H7 (cell line): Measurements from ENCODE around the gene HNRNPH3. TPM values are rescaled to one million over a fixed set of nuclear protein-coding genes. Genes with fewer than 3 reads are reported as not detected.
A peak's percentile ranks its signal among the peaks of the same experiment; 100 is the strongest.
"Not testable (repeated sequence)": the region's sequence is repeated elsewhere in the genome, so short reads cannot be mapped to it uniquely, and the experiment has no call there.

Experiments
- DNase-seq: peaks from one replicate; pipeline ENCODE4 v3.0.0; 2012
- H3K27me3 ChIP-seq: 2 replicates; pipeline ENCODE4 v1.6.0; 2011; ENCODE audit warnings: mild to moderate bottlenecking, low read length; ENCODE audit not compliant: control insufficient read depth, insufficient read depth
- H3K36me3 ChIP-seq: replicated peaks from 2 replicates; pipeline ENCODE4 v1.5.1; 2011; ENCODE audit warnings: low read length; ENCODE audit not compliant: control insufficient read depth, insufficient read depth
- H3K4me3 ChIP-seq: 2 replicates; pipeline ENCODE4 v1.5.1; 2011; ENCODE audit warnings: low read depth, mild to moderate bottlenecking, control low read depth, low read length, moderate library complexity; ENCODE audit not compliant: insufficient read depth
- total RNA-seq: library from RNA; depleted of rRNA; stranded (reverse); fragments of >200 nt; shearing (Covaris generic); gene quantifications from 2 replicates; pipeline ENCODE4 v1.2.3, GENCODE V29; 2014; rRNA removed

Gene HNRNPH3
- total RNA-seq: 12.5 and 21.9 TPM in 2 replicates

DNA sequence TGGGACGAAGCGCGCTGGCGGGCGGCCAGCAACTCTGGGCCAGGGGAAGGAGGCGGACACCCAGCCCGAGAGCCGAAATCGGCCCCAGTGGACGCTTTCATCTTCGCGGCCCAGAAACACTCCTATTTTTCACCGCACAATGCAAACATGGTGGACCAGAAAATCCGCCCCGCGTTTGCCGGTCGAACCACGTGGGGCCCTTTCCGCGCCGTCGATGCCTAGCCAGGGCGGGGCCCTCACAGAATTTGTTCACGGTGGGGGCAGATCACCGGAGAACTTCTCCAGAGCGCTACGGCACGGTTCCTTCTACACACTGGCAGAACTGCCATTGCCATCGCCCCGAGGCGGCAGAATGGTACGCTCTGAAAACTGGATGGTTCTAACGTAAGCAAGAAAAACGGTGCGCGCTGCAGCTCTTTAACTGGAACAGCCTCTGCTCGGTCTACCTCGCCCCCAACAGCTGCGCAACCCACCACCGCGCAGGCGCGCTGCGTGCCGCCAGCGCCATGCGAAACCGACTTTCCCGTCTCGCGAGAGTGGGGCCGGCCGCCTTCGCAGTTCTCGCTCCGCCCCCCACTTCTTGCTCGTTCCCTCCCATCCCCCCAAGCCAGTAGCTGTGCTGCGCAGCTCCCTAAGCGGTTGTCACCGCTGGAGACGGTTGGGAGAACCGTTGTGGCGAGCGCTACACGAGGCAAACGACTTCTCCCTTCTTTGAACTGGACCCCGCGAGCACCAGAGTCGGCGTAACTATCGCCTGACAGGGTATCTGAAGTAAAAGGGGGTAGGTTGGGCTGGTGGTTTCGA, at the start of gene HNRNPH3:
Gene HNRNPH3 (plus strand): TSS at position 610 of the 804 bp plus-strand sequence. CDS start 5,158 bp downstream, outside the sequence.
- H3K4me3 ChIP-seq: peak within 1 kb of the TSS; percentile 95
- no peaks in the 10 kb centered on the region for H3K36me3 ChIP-seq
- no peaks in the 10 kb centered on the region for H3K27me3 ChIP-seq
- DNase-seq: peak; percentile 95

- Histone ChIP-seq H3K36me3 (no peaks in the 10 kb centered on the region), H3K4me3 (no peak overlapping the region), H3K27me3 (no peaks in the 10 kb centered on the region)
- no peak for DNase-seq
These were observed 47.5 kb upstream of the HNRNPH3 start for GRCh38 chr10:68284062-68285001.

DNA sequence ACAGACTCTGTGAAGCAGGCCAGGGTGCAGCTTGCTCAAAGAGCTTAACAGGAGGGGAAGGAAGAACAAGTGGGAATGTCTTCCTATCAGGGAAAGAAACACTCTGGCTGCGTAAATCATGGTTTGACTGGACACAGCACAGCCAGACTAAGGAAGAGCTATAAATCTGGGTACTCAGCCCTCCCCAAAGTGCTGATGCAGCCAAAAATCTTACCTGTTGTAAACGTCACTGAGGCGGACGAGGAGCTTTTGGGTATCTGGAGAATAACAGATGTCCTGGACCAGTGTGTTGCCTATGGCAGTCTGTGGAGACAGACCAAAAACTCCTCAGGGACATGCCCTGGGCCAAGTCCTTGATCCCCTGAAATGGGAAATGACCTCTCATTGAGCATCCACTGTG, 43.1 kb upstream of the HNRNPH3 start:
- Histone ChIP-seq H3K27me3 (no peaks in the 10 kb centered on the region), H3K4me3 (no peak overlapping the region), H3K36me3 (no peaks in the 10 kb centered on the region)
- no peak for DNase-seq

- Histone ChIP-seq H3K4me3 (no peak overlapping the region), H3K36me3 (no peaks in the 10 kb centered on the region), H3K27me3 (no peaks in the 10 kb centered on the region)
- DNase-seq: no peak
These were observed 41.1 kb upstream of the HNRNPH3 start for GRCh38 chr10:68290736-68291135.

GRCh38 chr10:68296843-68297663, 34.8 kb upstream of the HNRNPH3 start:
- no peak for DNase-seq
- Histone ChIP-seq H3K27me3 (no peaks in the 10 kb centered on the region), H3K36me3 (no peaks in the 10 kb centered on the region), H3K4me3 (no peak overlapping the region)

- Histone ChIP-seq H3K36me3 (no peaks in the 10 kb centered on the region), H3K4me3 (no peak overlapping the region), H3K27me3 (no peaks in the 10 kb centered on the region)
- no peak for DNase-seq
These were observed 30.6 kb upstream of the HNRNPH3 start for GRCh38 chr10:68301301-68301700.

GRCh38 chr10:68301790-68302502, 29.9 kb upstream of the HNRNPH3 start:
- H3K4me3 ChIP-seq: no peak overlapping the region
- no peaks in the 10 kb centered on the region for H3K36me3 ChIP-seq
- peak; percentile 32 for DNase-seq

GRCh38 chr10:68302503-68302823, 29.4 kb upstream of the HNRNPH3 start:
- no peaks in the 10 kb centered on the region for H3K36me3 ChIP-seq
- H3K4me3 ChIP-seq: no peak overlapping the region
- no peak for DNase-seq

More at GRCh38 chr10:68301790-68302502, 29.9 kb upstream of the HNRNPH3 start:
- H3K27me3 ChIP-seq: no peaks in the 10 kb centered on the region

GRCh38 chr10:68302871-68303270, 29.0 kb upstream of the HNRNPH3 start:
- Histone ChIP-seq H3K36me3 (no peaks in the 10 kb centered on the region), H3K27me3 (no peaks in the 10 kb centered on the region), H3K4me3 (no peak overlapping the region)
- no peak for DNase-seq

More at GRCh38 chr10:68302503-68302823, 29.4 kb upstream of the HNRNPH3 start:
- H3K27me3 ChIP-seq: no peaks in the 10 kb centered on the region

DNA sequence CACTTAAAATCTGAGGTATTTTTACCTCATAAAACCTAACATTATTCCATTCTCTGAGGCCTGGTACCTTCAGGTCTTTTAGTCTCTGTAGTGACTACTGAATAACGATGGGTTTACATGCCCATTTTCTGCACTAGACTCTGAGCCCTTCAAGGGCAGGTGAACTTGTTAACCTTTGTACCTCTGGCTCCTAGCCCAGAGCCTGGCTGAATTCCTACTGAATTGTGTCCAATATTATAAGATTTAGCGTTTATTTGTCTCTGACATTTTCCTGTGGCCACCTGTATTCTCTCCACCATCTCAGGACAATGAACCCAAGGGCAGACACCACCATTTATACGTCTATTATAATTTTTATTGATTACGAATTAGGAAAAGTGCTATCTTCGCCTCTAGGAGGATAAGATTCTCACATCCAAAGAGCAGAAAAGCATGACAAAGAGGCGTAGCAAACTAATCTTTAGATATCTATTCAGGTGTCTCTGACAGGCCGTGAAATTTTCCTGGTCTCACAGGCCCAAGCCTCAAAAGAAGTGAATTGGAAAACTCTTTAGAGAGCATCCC, 27.9 kb upstream of the HNRNPH3 start:
- H3K27me3 ChIP-seq: no peaks in the 10 kb centered on the region
- DNase-seq: no peak
- no peaks in the 10 kb centered on the region for H3K36me3 ChIP-seq
- no peak overlapping the region for H3K4me3 ChIP-seq

DNA sequence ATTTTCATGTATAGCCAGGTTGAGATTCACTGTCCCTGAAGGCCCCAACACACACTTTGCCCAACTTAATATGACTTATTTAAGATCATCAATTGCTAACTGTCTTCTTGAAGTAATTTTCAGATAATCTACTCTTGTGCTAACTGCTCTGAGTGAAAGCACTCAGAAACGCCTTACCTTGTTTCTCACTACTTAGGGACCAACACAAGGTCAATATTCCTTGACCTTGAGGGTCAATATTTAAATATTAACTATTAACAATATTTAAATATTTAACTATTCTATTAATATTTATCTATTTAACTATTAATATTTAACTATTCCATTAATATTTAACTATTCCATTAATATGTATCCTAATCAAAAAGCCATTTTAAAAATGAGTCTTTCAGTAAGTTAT, 26.0 kb upstream of the HNRNPH3 start:
- H3K27me3 ChIP-seq: no peaks in the 10 kb centered on the region
- no peak overlapping the region for H3K4me3 ChIP-seq
- H3K36me3 ChIP-seq: no peaks in the 10 kb centered on the region
- DNase-seq: no peak

DNA sequence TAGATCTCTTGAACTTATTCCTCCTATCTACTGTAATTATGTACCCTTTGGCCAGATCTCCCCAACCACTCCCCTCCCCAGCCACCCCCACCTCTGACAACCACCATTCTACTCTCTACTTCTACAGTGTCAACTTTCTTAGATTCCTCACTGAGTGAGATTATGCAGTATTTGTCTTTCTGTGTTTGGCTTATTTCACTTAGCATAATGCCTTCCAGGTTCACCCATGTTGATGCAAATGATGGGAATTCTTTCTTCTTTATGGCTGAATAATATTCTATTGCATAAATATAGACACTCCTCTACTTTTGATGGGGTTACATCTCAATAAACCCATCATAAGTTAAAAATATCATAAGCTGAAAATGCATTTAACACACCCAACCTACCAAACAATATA, 21.3 kb upstream of the HNRNPH3 start:
- Histone ChIP-seq H3K4me3 (no peak overlapping the region), H3K27me3 (no peaks in the 10 kb centered on the region), H3K36me3 (no peaks in the 10 kb centered on the region)
- no peak for DNase-seq

- H3K36me3 ChIP-seq, DNase-seq, H3K4me3 ChIP-seq, H3K27me3 ChIP-seq: not testable (repeated sequence)
These were observed 16.9 kb upstream of the HNRNPH3 start for GRCh38 chr10:68314930-68315329.
